AG04450 (cell line): ENCODE measurements around the gene HPS5. TPM values are rescaled to one million over a fixed set of nuclear protein-coding genes. Genes with fewer than 3 reads are reported as not detected.

Experiments
- CTCF ChIA-PET: fragments of 300-600, 350-600 bp; formaldehyde crosslinking; extraction: SDS; loops from one replicate; lab custom pipeline; 2022; ENCODE audit warnings: antibody characterized with exemption, inconsistent platforms; lab: Charles Lee
- POLR2A ChIA-PET: fragments of 350-600 bp; formaldehyde crosslinking; extraction: SDS; loops from one replicate; lab custom pipeline; 2021; ENCODE audit warnings: antibody characterized with exemption, inconsistent platforms; lab: Yijun Ruan, JAX
- DNase-seq: peaks from one replicate; pipeline ENCODE4 v3.0.0-alpha.2; 2011; ENCODE audit warnings: low read depth, low spot score
- H3K27ac ChIP-seq: one replicate; pipeline ENCODE4 v1.5.1; 2012; ENCODE audit warnings: low read depth, low read length, control low read depth
- H3K27me3 ChIP-seq: one replicate; pipeline ENCODE4 v1.6.0; 2012; ENCODE audit warnings: low read length; ENCODE audit not compliant: control insufficient read depth, insufficient read depth
- H3K4me3 ChIP-seq: 2 replicates; pipeline ENCODE4 v1.5.1; 2011; ENCODE audit warnings: mild to moderate bottlenecking, low read depth, low read length, control low read depth
- H3K9me3 ChIP-seq: 2 replicates; pipeline ENCODE4 v1.5.1; 2012; ENCODE audit warnings: low read length; ENCODE audit not compliant: control insufficient read depth, insufficient read depth
- polyA plus RNA-seq: library from polyadenylated mRNA; depleted of rRNA; stranded (reverse); fragments of >200 nt; gene quantifications from 2 replicates; pipeline ENCODE4 v1.2.3, GENCODE V29; 2011
- TF ChIP-seq, protein P1 (sequence below): IDR thresholded peaks from 2 replicates; pipeline ENCODE4 v1.5.1; 2011; ENCODE audit warnings: low read depth, low read length, control low read depth, inconsistent platforms

HPS5 gene
- polyA plus RNA-seq, 1 experiment, result 14.9 TPM

GRCh38 chr11:18358646-18359045, 36.7 kb upstream of the HPS5 start:
- ChIA-PET POLR2A (interaction anchor here (1.4 kb wide), 1 partner anchor 36 kb away, joined by 3 read pairs; the partner anchor contains the start of gene LDHA), CTCF (no interaction called here)
- TF ChIP-seq, protein P1, sequence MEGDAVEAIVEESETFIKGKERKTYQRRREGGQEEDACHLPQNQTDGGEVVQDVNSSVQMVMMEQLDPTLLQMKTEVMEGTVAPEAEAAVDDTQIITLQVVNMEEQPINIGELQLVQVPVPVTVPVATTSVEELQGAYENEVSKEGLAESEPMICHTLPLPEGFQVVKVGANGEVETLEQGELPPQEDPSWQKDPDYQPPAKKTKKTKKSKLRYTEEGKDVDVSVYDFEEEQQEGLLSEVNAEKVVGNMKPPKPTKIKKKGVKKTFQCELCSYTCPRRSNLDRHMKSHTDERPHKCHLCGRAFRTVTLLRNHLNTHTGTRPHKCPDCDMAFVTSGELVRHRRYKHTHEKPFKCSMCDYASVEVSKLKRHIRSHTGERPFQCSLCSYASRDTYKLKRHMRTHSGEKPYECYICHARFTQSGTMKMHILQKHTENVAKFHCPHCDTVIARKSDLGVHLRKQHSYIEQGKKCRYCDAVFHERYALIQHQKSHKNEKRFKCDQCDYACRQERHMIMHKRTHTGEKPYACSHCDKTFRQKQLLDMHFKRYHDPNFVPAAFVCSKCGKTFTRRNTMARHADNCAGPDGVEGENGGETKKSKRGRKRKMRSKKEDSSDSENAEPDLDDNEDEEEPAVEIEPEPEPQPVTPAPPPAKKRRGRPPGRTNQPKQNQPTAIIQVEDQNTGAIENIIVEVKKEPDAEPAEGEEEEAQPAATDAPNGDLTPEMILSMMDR, result no peak
- Histone ChIP-seq H3K27ac (no peak overlapping the region), H3K9me3 (no peaks in the 10 kb centered on the region), H3K27me3 (no peaks in the 10 kb centered on the region), H3K4me3 (no peak overlapping the region)
- DNase-seq, result no peak

GRCh38 chr11:18352581-18352980, 30.6 kb upstream of the HPS5 start:
- H3K4me3 ChIP-seq, result no peak overlapping the region
- ChIA-PET CTCF (no interaction called here), POLR2A (interaction anchor here (1.6 kb wide), 1 partner anchor 31 kb away, joined by 4 read pairs; no protein-coding TSS in a partner anchor)
- no peaks in the 10 kb centered on the region for H3K27me3 ChIP-seq
- no peak overlapping the region for H3K27ac ChIP-seq
- DNase-seq, result no peak
- TF ChIP-seq, protein P1, result no peak
- H3K9me3 ChIP-seq, result no peaks in the 10 kb centered on the region

- H3K9me3 ChIP-seq, result no peaks in the 10 kb centered on the region
- H3K27me3 ChIP-seq, result no peaks in the 10 kb centered on the region
- ChIA-PET POLR2A (interaction anchor here (1.8 kb wide), 1 partner anchor 47 kb away, joined by 8 read pairs; the partner anchor contains the start of gene LDHA), CTCF (no interaction called here)
- H3K27ac ChIP-seq, result peak overlapping the region; percentile 49
- peak; percentile 59 for DNase-seq
- H3K4me3 ChIP-seq, result no peak overlapping the region
- TF ChIP-seq, protein P1, result no peak
Observed at GRCh38 chr11:18347471-18348125, 25.7 kb upstream of the HPS5 start.

GRCh38 chr11:18332891-18333290, 11.0 kb upstream of the HPS5 start:
- Histone ChIP-seq H3K27ac (no peak overlapping the region), H3K4me3 (no peak overlapping the region), H3K9me3 (no peaks in the 10 kb centered on the region), H3K27me3 (no peaks in the 10 kb centered on the region)
- no peak for DNase-seq
- TF ChIP-seq, protein P1, result no peak
- POLR2A ChIA-PET, result no interaction called here
- CTCF ChIA-PET, result no interaction called here

DNA sequence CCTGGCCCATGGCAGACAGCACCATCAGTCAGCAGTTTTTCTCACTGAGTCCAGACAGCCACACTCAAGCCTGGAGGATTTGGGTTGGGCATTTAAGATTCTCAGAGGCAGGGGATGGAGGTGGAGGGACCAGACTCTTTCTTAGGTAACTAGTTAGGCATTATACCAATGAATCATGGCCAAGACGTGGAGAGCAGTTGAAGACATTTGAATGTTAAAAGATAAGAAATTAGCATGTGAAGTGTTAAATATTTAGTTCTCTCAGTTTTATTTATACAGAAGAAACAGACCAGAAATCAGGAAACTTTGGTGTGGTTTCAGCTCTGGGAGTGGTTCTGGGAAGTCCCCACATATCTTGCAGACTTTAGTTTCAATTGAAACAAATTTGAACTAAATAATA, 10.4 kb upstream of the HPS5 start:
- ChIA-PET POLR2A (no interaction called here), CTCF (no interaction called here)
- DNase-seq, result no peak

More for the DNA sequence above, 10.4 kb upstream of the HPS5 start:
- Histone ChIP-seq H3K4me3 (no peak overlapping the region), H3K27me3 (no peaks in the 10 kb centered on the region), H3K27ac (no peak overlapping the region), H3K9me3 (no peaks in the 10 kb centered on the region)
- TF ChIP-seq, protein P1, result no peak
